ENCODE results near the gene GSE1.

DNA sequence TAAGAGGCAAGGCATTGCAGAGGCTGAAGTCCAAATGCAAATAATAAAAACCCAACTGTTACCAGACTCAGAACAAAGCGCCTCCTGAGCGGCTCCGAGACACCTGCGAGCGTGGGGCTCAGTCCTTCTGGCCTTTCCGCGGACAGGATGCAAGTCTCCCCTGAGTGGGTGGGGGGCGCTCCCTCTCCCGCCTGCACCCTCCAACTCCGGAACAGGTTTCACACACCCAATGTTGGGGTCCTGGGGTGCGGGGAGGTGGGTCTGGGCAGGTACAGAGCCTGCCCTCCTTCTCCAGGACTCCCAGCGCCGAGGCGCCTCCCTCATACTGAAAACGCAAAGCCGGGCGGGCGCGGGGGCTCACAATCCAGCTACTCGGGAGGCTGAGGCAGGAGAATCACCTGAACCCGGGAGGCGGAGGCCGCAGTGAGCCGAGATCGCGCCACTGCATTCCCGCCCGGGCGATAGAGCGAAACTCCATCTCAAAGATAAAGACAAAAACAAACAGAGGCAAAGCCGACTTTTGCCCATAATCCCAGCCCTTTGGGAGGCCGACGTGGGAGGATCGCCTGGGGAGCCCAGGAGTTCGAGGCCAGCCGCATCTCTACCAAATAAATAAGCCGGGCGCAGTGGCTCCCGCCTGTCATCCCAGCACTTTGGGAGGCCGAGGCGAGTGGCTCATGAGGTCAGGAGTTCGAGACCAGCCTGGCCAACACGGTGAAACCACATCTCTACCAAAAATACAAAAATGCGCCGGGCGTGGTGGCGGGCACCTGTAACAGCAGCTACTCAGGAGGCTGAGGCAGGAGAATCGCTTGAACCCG lies 74.7 kb downstream of the GSE1 start:
- TF ChIP-seq, protein P1, sequence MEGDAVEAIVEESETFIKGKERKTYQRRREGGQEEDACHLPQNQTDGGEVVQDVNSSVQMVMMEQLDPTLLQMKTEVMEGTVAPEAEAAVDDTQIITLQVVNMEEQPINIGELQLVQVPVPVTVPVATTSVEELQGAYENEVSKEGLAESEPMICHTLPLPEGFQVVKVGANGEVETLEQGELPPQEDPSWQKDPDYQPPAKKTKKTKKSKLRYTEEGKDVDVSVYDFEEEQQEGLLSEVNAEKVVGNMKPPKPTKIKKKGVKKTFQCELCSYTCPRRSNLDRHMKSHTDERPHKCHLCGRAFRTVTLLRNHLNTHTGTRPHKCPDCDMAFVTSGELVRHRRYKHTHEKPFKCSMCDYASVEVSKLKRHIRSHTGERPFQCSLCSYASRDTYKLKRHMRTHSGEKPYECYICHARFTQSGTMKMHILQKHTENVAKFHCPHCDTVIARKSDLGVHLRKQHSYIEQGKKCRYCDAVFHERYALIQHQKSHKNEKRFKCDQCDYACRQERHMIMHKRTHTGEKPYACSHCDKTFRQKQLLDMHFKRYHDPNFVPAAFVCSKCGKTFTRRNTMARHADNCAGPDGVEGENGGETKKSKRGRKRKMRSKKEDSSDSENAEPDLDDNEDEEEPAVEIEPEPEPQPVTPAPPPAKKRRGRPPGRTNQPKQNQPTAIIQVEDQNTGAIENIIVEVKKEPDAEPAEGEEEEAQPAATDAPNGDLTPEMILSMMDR (IDR thresholded peaks at IDR 0.05), result no peak
- no peak for TF ChIP-seq POLR2A (IDR thresholded peaks at IDR 0.05)

Data from breast epithelium (tissue), 3 donors.